GM12878 (cell line): ENCODE results near the gene SLC39A11. TPM values are rescaled to one million over a fixed set of nuclear protein-coding genes. Genes with fewer than 3 reads are reported as not detected.

Experiments
- ATAC-seq: fragments of 200-7000 bp; cut with Tn5 transposase; 3 replicates; pipeline ENCODE4 v1.9.1; 2020; ENCODE audit warnings: mild to moderate bottlenecking, moderate library complexity
- BruUV-seq: library from RNA; stranded (reverse); fragments of 400-500 nt; replicated peaks from 2 replicates; lab custom pipeline; 2021; lab: Mats Ljungman, UMichigan
- CTCF ChIA-PET: fragments of 300-600 bp; sonication (Branson Sonifier 250); formaldehyde crosslinking; extraction: SDS; loops from one replicate; lab custom pipeline; 2021; ENCODE audit warnings: inconsistent platforms; lab: Yijun Ruan, JAX
- POLR2A ChIA-PET: fragments of 350-600 bp; formaldehyde crosslinking; extraction: SDS; loops from one replicate; lab custom pipeline; 2021; ENCODE audit warnings: inconsistent platforms; lab: Charles Lee
- RAD21 ChIA-PET: fragments of 300-600 bp; sonication (Branson Sonifier 250); formaldehyde crosslinking; loops from one replicate; lab custom pipeline; 2023; ENCODE audit warnings: antibody characterized with exemption; ENCODE audit not compliant: unreplicated experiment; lab: Charles Lee
- SMC1A ChIA-PET: fragments of 300-600 bp; sonication (Branson Sonifier 250); formaldehyde crosslinking; loops from one replicate; lab custom pipeline; 2023; ENCODE audit not compliant: unreplicated experiment, uncharacterized antibody; lab: Charles Lee
- DNase-seq: peaks from one replicate; pipeline ENCODE4 v3.0.0-alpha.2; 2011; ENCODE audit warnings: low read depth, low spot score
- FAIRE-seq: peaks from 3 replicates; lab custom pipeline; 2011; peaks lifted over from hg19 to GRCh38; lab: Jason Lieb, UNC
- H2AFZ ChIP-seq: 2 replicates; pipeline ENCODE4 v1.6.0; 2011; ENCODE audit warnings: low read depth, low read length, control low read depth; ENCODE audit not compliant: control insufficient read depth
- H3K27ac ChIP-seq: 2 replicates; pipeline ENCODE4 v1.5.1; 2011; ENCODE audit warnings: control low read depth; ENCODE audit not compliant: control insufficient read depth, insufficient read depth
- H3K27me3 ChIP-seq, 2 experiments: replicated peaks in 1 of 2; 2 replicates each; pipeline versions ENCODE4 v1.6.0 to v1.6.1; 2011; ENCODE audit warnings: low read length in 1 of 2; ENCODE audit not compliant: control insufficient read depth in 2 of 2, insufficient read depth in 2 of 2
- H3K36me3 ChIP-seq, 2 experiments: 2 replicates each; pipeline ENCODE4 v1.5.1; 2011; ENCODE audit warnings: low read length in 1 of 2; ENCODE audit not compliant: control insufficient read depth in 2 of 2, insufficient read depth in 2 of 2
- H3K4me1 ChIP-seq: 2 replicates; pipeline ENCODE4 v1.6.1; 2011; ENCODE audit warnings: mild to moderate bottlenecking, low read length, moderate library complexity, mixed read lengths; ENCODE audit not compliant: control insufficient read depth, insufficient read depth
- H3K4me2 ChIP-seq: 2 replicates; pipeline ENCODE4 v1.6.0; 2011; ENCODE audit warnings: control low read depth; ENCODE audit not compliant: control insufficient read depth, insufficient read depth
- H3K4me3 ChIP-seq: fragments of 200-600 bp; sonication (generic); 2 replicates; pipeline ENCODE4 v1.5.1; 2016
- H3K79me2 ChIP-seq: 2 replicates; pipeline ENCODE4 v1.6.0; 2011; ENCODE audit warnings: low read length; ENCODE audit not compliant: control insufficient read depth, insufficient read depth
- H3K9ac ChIP-seq: 2 replicates; pipeline ENCODE4 v1.8.0; 2011; ENCODE audit warnings: low read length, control low read depth, mixed read lengths; ENCODE audit not compliant: control insufficient read depth, insufficient read depth
- H3K9me3 ChIP-seq: replicated peaks from 3 replicates; pipeline ENCODE4 v1.5.1; 2011; ENCODE audit warnings: mild to moderate bottlenecking, low read length; ENCODE audit not compliant: control insufficient read depth, insufficient read depth
- H4K20me1 ChIP-seq: 2 replicates; pipeline ENCODE4 v1.6.0; 2011; ENCODE audit not compliant: control insufficient read depth, insufficient read depth
- ATF2 ChIP-seq: IDR thresholded peaks from 2 replicates; pipeline ENCODE4 v1.6.1; 2012; ENCODE audit warnings: low read length, inconsistent platforms
- ETV6 ChIP-seq, 2 experiments: fragments of 450-650 bp in 1 of 2; IDR thresholded peaks in 1 of 2; conservative IDR thresholded peaks in 1 of 2; 2 replicates each; pipeline ENCODE4 v1.6.1; 2014; ENCODE audit warnings: antibody characterized with exemption in 1 of 2, borderline replicate concordance in 1 of 2, low read depth in 1 of 2, mild to moderate bottlenecking in 1 of 2, moderate library complexity in 1 of 2
- FOXK2 ChIP-seq: fragments of 450-650 bp; IDR thresholded peaks from 2 replicates; pipeline ENCODE4 v1.6.1; 2017; ENCODE audit warnings: mild to moderate bottlenecking, moderate library complexity
- KAT2A ChIP-seq: conservative IDR thresholded peaks from 2 replicates; pipeline ENCODE4 v1.6.1; 2011; ENCODE audit warnings: low read depth, low read length; ENCODE audit not compliant: control insufficient read depth
- MXI1 ChIP-seq: fragments of 150-350 bp; IDR thresholded peaks from 2 replicates; pipeline ENCODE4 v1.6.1; 2011; ENCODE audit warnings: low read depth, mild to moderate bottlenecking, inconsistent platforms, low read length, improper control_type of control experiment
- ZNF592 ChIP-seq: fragments of 450-650 bp; IDR thresholded peaks from 2 replicates; pipeline ENCODE4 v1.6.1; 2017; ENCODE audit warnings: mild to moderate bottlenecking, moderate library complexity
- WGBS: methylation state at CpG from one replicate; pipeline ENCODE4 v1.1.6; 2016; ENCODE audit warnings: low lambda C conversion rate; ENCODE audit not compliant: insufficient replicate concordance, insufficient coverage; ENCODE audit errors: missing lambda C conversion rate; 5-methylcytosine and 5-hydroxymethylcytosine counted together
- in situ Hi-C: fragments of 300-500 bp; cut with MboI; formaldehyde crosslinking; loops from 9 replicates; pipeline ENCODE4 v1.14.3; 2018; ENCODE audit warnings: mixed read lengths
- intact Hi-C: fragments of 100-400 bp; cut with micrococcal nuclease; formaldehyde crosslinking; loops from one replicate; pipeline ENCODE4 v1.14.2; 2022; ENCODE audit not compliant: unreplicated experiment
- polyA plus RNA-seq, 11 experiments: library from polyadenylated mRNA; depleted of rRNA in 4 of 11; unstranded in 6 of 11; stranded (reverse) in 5 of 11; fragments of >200 nt; fragmentation: Nextera tagmentation in 4 of 11; fragmentation: Illumina TruSeq in 1 of 11; extraction: Ambion mirVana in 4 of 11; extraction: Trizol in 1 of 11; gene quantifications; 1 replicate in 1 of 11; 2 replicates in 10 of 11; pipeline versions ENCODE4 v1.2.1 to v1.2.3, GENCODE V29; 2011 to 2016; ENCODE audit warnings: inconsistent platforms in 2 of 11, missing spikeins in 2 of 11, low read depth in 1 of 11
- total RNA-seq, 4 experiments: library from RNA; depleted of rRNA in 3 of 4; stranded (reverse); fragments of >200 nt in 3 of 4; fragmentation: Illumina TruSeq in 1 of 4; extraction: Trizol in 1 of 4; gene quantifications; 2 replicates each; pipeline versions ENCODE4 v1.2.1 to v1.2.3, GENCODE V29; 2013 to 2021
- TF ChIP-seq, protein P1 (sequence below): fragments of 450-650 bp; formaldehyde crosslinking; IDR thresholded peaks from 2 replicates; pipeline ENCODE4 v1.4.0; 2020; ENCODE audit warnings: mild to moderate bottlenecking, moderate library complexity
- TF ChIP-seq, protein P2 (sequence below): IDR thresholded peaks from 2 replicates; pipeline ENCODE4 v1.6.1; 2011; ENCODE audit warnings: mild to moderate bottlenecking, low read depth, low read length, moderate library complexity; ENCODE audit not compliant: insufficient replicate concordance

SLC39A11 gene
- total and polyA plus RNA-seq, 10 of the 15 experiments (the other 5 are each of a cell fraction or from before 2014, with no cell fraction given): 8.6 to 23.8 (median 14.0) TPM

DNA sequence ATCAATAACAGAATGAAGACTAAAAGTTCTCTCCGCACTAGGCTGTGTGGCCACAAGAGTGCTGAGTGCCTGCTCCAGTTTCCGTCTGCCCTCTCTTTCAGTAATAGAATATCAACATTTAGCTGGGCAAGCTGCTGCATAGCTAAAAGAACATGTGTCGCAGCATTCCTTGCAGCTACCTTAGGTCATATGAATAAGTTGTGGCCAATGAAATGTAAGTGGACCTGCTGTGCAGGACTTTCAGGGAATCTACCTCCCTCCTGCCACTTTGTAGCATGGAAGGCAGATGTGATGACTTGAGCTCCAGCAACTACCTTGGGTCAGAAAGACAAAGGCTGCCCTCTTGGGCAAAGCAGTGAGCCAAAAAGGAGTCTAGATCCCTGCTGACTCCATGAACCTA lies 25.4 kb downstream of the SLC39A11 start:
- CTCF ChIA-PET: interaction anchor here (0.6 kb wide), 1 partner anchor 368 kb away, joined by 3 read pairs; no protein-coding TSS in a partner anchor
- Histone ChIP-seq H3K36me3 (peaks cover 4% of the 10 kb centered on the region in 2 experiments), H3K4me2 (no peak overlapping the region), H4K20me1 (no peaks in the 10 kb centered on the region), H3K4me1 (no peaks in the 10 kb centered on the region), H3K9ac (no peak overlapping the region), H3K27ac (no peak overlapping the region), H3K9me3 (no peaks in the 10 kb centered on the region; the same call in 2 of the 3 replicates), H3K27me3 (no peaks in the 10 kb centered on the region), H3K4me3 (no peak overlapping the region), H2AFZ (no peak overlapping the region), H3K79me2 (no peaks in the 10 kb centered on the region)
- FAIRE-seq (no peak), DNase-seq (no peak), ATAC-seq (no peak)
- WGBS: 100% methylated on average over 3 of the region's 3 CpGs
- RAD21 ChIA-PET: no interaction called here
- POLR2A ChIA-PET: no interaction called here
- SMC1A ChIA-PET: no interaction called here
- intact Hi-C loops: no loop called here
- in situ Hi-C loops: no loop called here
- BruUV-seq: no TSS peak
- TF ChIP-seq ZNF592 (no peak), FOXK2 (no peak), ETV6 (conservative IDR thresholded peaks at IDR 0.05 in 1 of 2, IDR thresholded peaks at IDR 0.05 in 1 of 2; ENCODE audit: borderline replicate concordance in 1 of 2, low read depth in 1 of 2) (no peak), KAT2A (no peak), MXI1 (no peak), ATF2 (no peak)
- TF ChIP-seq, protein P1, sequence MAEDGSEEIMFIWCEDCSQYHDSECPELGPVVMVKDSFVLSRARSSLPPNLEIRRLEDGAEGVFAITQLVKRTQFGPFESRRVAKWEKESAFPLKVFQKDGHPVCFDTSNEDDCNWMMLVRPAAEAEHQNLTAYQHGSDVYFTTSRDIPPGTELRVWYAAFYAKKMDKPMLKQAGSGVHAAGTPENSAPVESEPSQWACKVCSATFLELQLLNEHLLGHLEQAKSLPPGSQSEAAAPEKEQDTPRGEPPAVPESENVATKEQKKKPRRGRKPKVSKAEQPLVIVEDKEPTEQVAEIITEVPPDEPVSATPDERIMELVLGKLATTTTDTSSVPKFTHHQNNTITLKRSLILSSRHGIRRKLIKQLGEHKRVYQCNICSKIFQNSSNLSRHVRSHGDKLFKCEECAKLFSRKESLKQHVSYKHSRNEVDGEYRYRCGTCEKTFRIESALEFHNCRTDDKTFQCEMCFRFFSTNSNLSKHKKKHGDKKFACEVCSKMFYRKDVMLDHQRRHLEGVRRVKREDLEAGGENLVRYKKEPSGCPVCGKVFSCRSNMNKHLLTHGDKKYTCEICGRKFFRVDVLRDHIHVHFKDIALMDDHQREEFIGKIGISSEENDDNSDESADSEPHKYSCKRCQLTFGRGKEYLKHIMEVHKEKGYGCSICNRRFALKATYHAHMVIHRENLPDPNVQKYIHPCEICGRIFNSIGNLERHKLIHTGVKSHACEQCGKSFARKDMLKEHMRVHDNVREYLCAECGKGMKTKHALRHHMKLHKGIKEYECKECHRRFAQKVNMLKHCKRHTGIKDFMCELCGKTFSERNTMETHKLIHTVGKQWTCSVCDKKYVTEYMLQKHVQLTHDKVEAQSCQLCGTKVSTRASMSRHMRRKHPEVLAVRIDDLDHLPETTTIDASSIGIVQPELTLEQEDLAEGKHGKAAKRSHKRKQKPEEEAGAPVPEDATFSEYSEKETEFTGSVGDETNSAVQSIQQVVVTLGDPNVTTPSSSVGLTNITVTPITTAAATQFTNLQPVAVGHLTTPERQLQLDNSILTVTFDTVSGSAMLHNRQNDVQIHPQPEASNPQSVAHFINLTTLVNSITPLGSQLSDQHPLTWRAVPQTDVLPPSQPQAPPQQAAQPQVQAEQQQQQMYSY: no peak
- TF ChIP-seq, protein P2, sequence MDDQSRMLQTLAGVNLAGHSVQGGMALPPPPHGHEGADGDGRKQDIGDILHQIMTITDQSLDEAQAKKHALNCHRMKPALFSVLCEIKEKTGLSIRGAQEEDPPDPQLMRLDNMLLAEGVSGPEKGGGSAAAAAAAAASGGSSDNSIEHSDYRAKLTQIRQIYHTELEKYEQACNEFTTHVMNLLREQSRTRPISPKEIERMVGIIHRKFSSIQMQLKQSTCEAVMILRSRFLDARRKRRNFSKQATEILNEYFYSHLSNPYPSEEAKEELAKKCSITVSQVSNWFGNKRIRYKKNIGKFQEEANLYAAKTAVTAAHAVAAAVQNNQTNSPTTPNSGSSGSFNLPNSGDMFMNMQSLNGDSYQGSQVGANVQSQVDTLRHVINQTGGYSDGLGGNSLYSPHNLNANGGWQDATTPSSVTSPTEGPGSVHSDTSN: no peak
